HEK293T (cell line): ENCODE results near the gene NSUN4.
"Not testable (repeated sequence)": the region's sequence is repeated elsewhere in the genome, so short reads cannot be mapped to it uniquely, and the experiment has no call there.

Experiments used
- CTCF ChIA-PET: fragments of 350-600 bp; formaldehyde crosslinking; extraction: SDS; loops from one replicate; lab custom pipeline; 2021; ENCODE audit warnings: antibody characterized with exemption, inconsistent platforms; lab: Yijun Ruan, JAX
- POLR2A ChIA-PET: fragments of 350-600 bp; formaldehyde crosslinking; extraction: SDS; loops from one replicate; lab custom pipeline; 2020; ENCODE audit warnings: antibody characterized with exemption, inconsistent platforms; lab: Yijun Ruan, JAX
- DNase-seq: peaks from one replicate; pipeline ENCODE4 v3.0.0; 2012; ENCODE audit warnings: mixed read lengths; ENCODE audit errors: extremely low spot score
- ARNT ChIP-seq: fragments of 450-650 bp; IDR thresholded peaks from 2 replicates; pipeline ENCODE4 v1.6.1; 2017; ENCODE audit warnings: mild to moderate bottlenecking
- BHLHE40 ChIP-seq: fragments of 450-650 bp; IDR thresholded peaks from 2 replicates; pipeline ENCODE4 v1.6.1; 2016; ENCODE audit warnings: mild to moderate bottlenecking, moderate library complexity, borderline replicate concordance
- CTBP1 ChIP-seq: fragments of 450-650 bp; IDR thresholded peaks from 2 replicates; pipeline ENCODE4 v1.6.1; 2016; ENCODE audit warnings: borderline replicate concordance
- ELF4 ChIP-seq: fragments of 450-650 bp; IDR thresholded peaks from 2 replicates; pipeline ENCODE4 v1.6.1; 2017; ENCODE audit warnings: antibody characterized with exemption
- FOXA1 ChIP-seq: fragments of 450-650 bp; IDR thresholded peaks from 2 replicates; pipeline ENCODE4 v1.6.1; 2016; ENCODE audit warnings: mild to moderate bottlenecking
- FOXK2 ChIP-seq: fragments of 450-650 bp; IDR thresholded peaks from 2 replicates; pipeline ENCODE4 v1.6.1; 2016; ENCODE audit warnings: mild to moderate bottlenecking
- FOXM1 ChIP-seq: fragments of 450-650 bp; IDR thresholded peaks from 2 replicates; pipeline ENCODE4 v1.6.1; 2017; ENCODE audit warnings: mild to moderate bottlenecking, borderline replicate concordance
- HDGF ChIP-seq: fragments of 450-650 bp; IDR thresholded peaks from 2 replicates; pipeline ENCODE4 v1.6.1; 2017; ENCODE audit warnings: antibody characterized with exemption, borderline replicate concordance
- L3MBTL2 ChIP-seq: fragments of 450-650 bp; conservative IDR thresholded peaks from 2 replicates; pipeline ENCODE4 v1.6.1; 2016; ENCODE audit warnings: mild to moderate bottlenecking
- LEF1 ChIP-seq: fragments of 450-650 bp; IDR thresholded peaks from 2 replicates; pipeline ENCODE4 v1.6.1; 2017; ENCODE audit warnings: mild to moderate bottlenecking, borderline replicate concordance
- NFRKB ChIP-seq: fragments of 450-650 bp; IDR thresholded peaks from 2 replicates; pipeline ENCODE4 v1.6.1; 2016; ENCODE audit warnings: mild to moderate bottlenecking, moderate library complexity
- SP1 ChIP-seq: fragments of 450-650 bp; IDR thresholded peaks from 2 replicates; pipeline ENCODE4 v1.6.1; 2017
- SUZ12 ChIP-seq: fragments of 450-650 bp; IDR thresholded peaks from 2 replicates; pipeline ENCODE4 v1.6.1; 2016; ENCODE audit warnings: mild to moderate bottlenecking
- TARDBP ChIP-seq: fragments of 450-650 bp; IDR thresholded peaks from 2 replicates; pipeline ENCODE4 v1.6.1; 2016
- ZNF384 ChIP-seq: fragments of 450-650 bp; IDR thresholded peaks from 2 replicates; pipeline ENCODE4 v1.6.1; 2016
- TF ChIP-seq, protein P1 (sequence below): fragments of 450-650 bp; IDR thresholded peaks from 2 replicates; pipeline ENCODE4 v1.6.1; 2016

NSUN4 gene

DNA sequence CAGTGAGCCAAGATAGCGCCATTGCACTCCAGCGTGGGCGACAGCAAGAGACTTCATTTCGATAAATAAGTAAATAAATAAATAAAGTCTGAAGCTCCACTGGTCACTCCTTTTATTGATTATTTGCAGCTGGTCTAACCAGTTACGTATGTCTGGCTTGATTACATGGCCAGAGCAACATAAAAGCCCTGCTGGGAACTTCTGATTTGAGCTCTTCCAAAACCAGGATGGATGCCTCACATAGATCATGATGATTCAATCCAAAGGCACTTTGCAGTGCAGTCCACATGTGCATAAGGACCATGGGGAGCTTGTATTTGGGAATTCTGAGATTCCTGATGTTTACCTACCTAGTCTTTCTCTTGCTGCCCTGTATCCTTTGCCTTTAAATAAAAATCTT, 24.0 kb downstream of the NSUN4 start:
- no peak for DNase-seq
- POLR2A ChIA-PET: no interaction called here
- CTCF ChIA-PET: interaction anchor here (1.0 kb wide), 1 partner anchor 24 kb away, joined by 3 read pairs; the partner anchor contains the start of gene NSUN4
- TF ChIP-seq TARDBP: no peak
- no peak for TF ChIP-seq FOXA1
- no peak for TF ChIP-seq HDGF
- no peak for TF ChIP-seq BHLHE40
- no peak for TF ChIP-seq ELF4
- no peak for TF ChIP-seq FOXK2
- TF ChIP-seq L3MBTL2: no peak
- no peak for TF ChIP-seq SP1

DNA sequence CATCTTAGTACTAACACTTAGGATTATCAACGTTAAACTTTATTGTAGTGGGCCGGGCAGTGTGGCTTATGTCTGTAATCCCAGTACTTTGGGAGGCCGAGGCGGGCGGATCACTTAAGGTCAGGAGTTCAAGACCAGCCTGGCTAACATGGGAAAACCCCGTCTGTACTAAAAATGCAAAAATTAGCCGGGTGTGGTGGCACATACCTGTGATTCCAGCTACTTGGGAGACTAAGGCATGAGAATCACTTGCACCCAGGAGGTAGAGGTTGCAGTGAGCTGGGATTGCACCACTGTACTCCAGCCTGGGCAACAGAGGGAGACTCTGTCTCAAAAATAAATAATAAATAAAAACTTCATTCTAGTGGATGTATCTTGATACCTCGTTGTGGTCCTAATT, 25.2 kb downstream of the NSUN4 start:
- POLR2A ChIA-PET, CTCF ChIA-PET, DNase-seq: not testable (repeated sequence)

DNA sequence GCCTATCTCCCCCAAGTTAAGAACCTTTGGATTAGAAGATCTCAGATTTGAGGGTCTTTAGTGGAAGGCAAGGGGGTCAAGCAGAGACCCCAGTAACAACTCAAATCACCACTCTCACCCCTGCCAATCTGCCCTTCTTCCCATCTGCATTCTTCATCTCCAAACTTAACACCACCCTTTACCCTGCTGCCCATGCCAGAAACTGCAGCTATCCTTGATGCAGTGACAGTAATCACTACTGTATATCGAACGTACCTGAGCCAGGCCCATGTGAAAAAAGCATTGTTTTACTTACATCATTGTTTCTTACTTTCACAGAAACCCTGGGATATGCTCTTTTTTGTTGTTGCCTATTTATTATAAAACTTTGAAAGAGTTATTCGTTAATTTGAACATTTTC, 26.5 kb downstream of the NSUN4 start:
- DNase-seq: no peak
- ChIA-PET CTCF (interaction anchor here (1.5 kb wide), 1 partner anchor 34 kb away, joined by 5 read pairs; no protein-coding TSS in a partner anchor), POLR2A (no interaction called here)
- TF ChIP-seq HDGF: no peak
- no peak for TF ChIP-seq ARNT
- TF ChIP-seq NFRKB: no peak
- no peak for TF ChIP-seq FOXM1
- no peak for TF ChIP-seq FOXK2
- TF ChIP-seq BHLHE40: no peak
- TF ChIP-seq FOXA1: no peak
- no peak for TF ChIP-seq CTBP1
- TF ChIP-seq TARDBP: no peak
- TF ChIP-seq ELF4: no peak
- TF ChIP-seq SP1: no peak
- TF ChIP-seq LEF1: no peak

DNA sequence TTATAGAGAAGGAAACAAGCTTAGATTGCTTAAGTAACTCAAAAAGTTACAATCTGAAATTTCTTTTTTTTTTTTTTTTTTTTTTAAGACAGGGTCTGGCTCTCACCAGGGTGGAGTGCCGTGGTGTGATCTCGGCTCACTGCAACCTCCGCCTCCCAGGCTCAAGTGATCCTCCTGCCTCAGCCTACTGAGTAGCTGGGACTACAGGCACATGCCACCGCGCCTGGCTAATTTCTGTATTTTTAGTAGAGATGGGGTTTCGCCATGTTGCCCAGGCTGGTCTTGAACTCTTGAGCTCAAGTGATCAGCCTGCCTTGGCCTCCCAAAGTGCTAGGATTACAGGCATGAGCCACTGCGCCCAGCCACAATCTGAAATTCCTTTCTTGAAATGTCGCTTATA, 27.1 kb downstream of the NSUN4 start:
- POLR2A ChIA-PET, DNase-seq: not testable (repeated sequence)
- CTCF ChIA-PET: interaction anchor here (1.5 kb wide), 1 partner anchor 35 kb away, joined by 5 read pairs; no protein-coding TSS in a partner anchor

DNA sequence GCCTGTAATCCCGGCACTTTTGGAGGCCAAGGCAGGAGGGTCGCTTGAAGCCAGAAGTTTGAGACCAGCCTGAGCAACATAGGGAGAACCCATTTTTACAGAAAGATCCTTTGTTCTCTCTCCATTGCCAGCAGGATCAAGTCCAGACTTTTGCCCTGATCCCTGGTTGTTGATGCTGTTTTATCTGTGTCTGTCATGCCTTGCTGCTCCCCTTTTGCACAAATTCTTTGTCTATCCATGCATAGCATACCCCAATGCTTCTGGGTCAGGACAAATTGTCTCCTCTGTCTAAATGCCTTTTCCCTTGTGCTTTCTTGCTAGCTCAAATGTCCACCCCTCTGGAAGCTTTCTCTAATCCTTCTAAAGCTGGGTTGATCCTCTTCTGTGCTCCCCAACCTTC, 28.2 kb downstream of the NSUN4 start:
- DNase-seq: no peak
- ChIA-PET CTCF (no interaction called here), POLR2A (no interaction called here)
- no peak for TF ChIP-seq FOXA1
- TF ChIP-seq HDGF: no peak
- no peak for TF ChIP-seq SUZ12
- TF ChIP-seq ARNT: no peak
- TF ChIP-seq FOXK2: no peak
- TF ChIP-seq NFRKB: no peak

DNA sequence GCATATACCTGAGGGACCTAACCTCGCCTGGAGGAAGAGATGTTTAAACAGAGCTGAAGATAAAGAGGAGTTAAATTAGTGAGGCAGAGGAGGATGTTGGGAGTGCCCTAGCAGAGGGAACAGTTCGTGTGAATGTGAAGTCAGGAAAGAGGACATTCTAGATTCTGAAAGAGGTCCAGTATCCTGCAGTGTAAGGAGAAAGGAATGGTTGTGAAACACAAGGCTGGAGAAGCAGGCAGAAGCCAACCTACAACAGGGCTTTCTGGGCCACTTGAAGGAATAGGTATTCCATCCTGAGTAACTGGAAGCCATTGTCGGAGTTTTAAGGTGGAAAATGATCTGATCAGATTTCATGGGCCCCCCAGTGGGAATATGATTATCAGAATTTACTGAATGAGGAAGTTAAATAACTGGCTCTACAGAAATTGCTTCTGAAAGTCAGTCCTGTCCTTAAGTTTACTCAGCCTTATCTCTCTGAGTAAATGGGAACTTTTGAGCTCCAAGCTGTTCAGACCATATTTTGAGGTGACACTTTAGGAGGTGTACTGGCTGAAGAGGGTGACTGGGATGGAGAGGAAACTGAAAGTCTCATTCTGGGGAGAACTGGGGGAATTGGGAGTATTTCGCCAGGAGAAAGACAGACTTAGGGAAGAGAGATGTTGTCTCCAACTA, 29.1 kb downstream of the NSUN4 start:
- POLR2A ChIA-PET: no interaction called here
- no peak for DNase-seq
- CTCF ChIA-PET: no interaction called here
- TF ChIP-seq HDGF (no peak), FOXA1 (no peak), LEF1 (no peak), ARNT (no peak), FOXM1 (no peak), BHLHE40 (no peak), ELF4 (no peak), CTBP1 (no peak), NFRKB (no peak), FOXK2 (no peak), L3MBTL2 (no peak), SP1 (no peak), ZNF384 (no peak), TARDBP (no peak), SUZ12 (no peak)
- TF ChIP-seq, protein P1, sequence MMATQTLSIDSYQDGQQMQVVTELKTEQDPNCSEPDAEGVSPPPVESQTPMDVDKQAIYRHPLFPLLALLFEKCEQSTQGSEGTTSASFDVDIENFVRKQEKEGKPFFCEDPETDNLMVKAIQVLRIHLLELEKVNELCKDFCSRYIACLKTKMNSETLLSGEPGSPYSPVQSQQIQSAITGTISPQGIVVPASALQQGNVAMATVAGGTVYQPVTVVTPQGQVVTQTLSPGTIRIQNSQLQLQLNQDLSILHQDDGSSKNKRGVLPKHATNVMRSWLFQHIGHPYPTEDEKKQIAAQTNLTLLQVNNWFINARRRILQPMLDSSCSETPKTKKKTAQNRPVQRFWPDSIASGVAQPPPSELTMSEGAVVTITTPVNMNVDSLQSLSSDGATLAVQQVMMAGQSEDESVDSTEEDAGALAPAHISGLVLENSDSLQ: no peak

DNA sequence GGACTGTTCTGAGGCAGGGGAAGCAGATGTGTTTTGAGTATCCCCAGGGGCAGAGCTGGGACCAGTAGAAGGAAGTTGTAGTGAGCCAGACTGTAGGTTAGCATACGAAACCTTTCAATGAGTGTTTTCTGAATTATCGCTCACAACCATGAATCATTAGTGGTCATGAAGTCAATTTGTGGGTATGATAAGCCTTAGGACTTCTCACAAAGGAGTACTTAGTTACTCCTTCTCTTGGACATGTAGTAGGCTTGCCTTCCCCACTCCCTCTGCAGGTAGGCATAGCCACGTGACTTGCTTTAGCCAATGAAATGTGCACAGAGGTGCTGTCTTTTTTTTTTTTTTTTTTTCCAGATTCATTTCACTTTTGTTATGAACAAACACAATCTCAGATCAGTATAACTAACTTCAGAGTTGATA, 29.6 kb downstream of the NSUN4 start:
- DNase-seq: no peak
- no peak for TF ChIP-seq SP1
- peak; percentile 35; the same call in 1 of the 2 replicates for TF ChIP-seq ZNF384
- ChIA-PET CTCF (interaction anchor here (0.9 kb wide), 1 partner anchor 51 kb away, joined by 8 read pairs; no protein-coding TSS in a partner anchor), POLR2A (no interaction called here)

DNA sequence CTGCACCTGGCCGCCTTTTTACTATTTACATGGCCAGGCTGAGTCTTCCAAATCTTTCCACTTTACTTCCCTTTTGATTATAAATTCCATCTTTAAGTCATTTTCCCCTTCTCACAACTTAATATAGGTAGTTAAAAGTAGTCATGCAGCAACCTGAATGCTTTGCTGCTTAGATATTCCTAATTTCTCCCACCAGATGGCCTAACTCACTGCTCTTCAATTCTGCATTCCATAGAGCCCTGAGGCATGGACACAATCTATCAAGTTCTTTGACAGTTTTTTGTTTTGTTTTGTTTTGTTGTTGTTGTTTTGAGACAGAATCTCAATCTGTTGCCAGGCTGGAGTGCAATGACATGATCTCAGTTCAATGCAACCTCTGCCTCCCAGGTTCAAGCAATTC, 31.8 kb downstream of the NSUN4 start:
- ChIA-PET CTCF (no interaction called here), POLR2A (interaction anchor here (1.5 kb wide), 1 partner anchor 88 kb away, joined by 3 read pairs; no protein-coding TSS in a partner anchor)
- DNase-seq: no peak
- TF ChIP-seq LEF1 (no peak), BHLHE40 (no peak), L3MBTL2 (no peak), TARDBP (no peak), SP1 (no peak), CTBP1 (no peak), FOXM1 (no peak), FOXK2 (no peak), HDGF (no peak), ZNF384 (no peak), ARNT (no peak), SUZ12 (no peak), NFRKB (no peak)
